HG03439 (cell line): ENCODE measurements around the gene ELOVL6.
"Not testable (repeated sequence)": the region's sequence is repeated elsewhere in the genome, so short reads cannot be mapped to it uniquely, and the experiment has no call there.

Source experiments
- ATAC-seq: cut with Tn5 transposase; IDR thresholded peaks from one replicate; pipeline ENCODE4 v1.9.1; 2021; ENCODE audit warnings: mild to moderate bottlenecking, moderate library complexity; ENCODE audit not compliant: unreplicated experiment

Gene ELOVL6

GRCh38 chr4:110198435-110199416 is at the start of gene ELOVL6:
TSS of gene ELOVL6 (minus strand) at chr4:110198615. CDS start at chr4:110198335, 280 bp downstream.
- no peak for ATAC-seq

GRCh38 chr4:110248100-110248499 is 49.7 kb upstream of the ELOVL6 start:
- ATAC-seq = no peak

GRCh38 chr4:110247591-110247990 is 49.2 kb upstream of the ELOVL6 start:
- no peak for ATAC-seq

- no peak for ATAC-seq
Measured at GRCh38 chr4:110245577-110245976, 47.2 kb upstream of the ELOVL6 start.

GRCh38 chr4:110236324-110236723 is 37.9 kb upstream of the ELOVL6 start:
- no peak for ATAC-seq

- ATAC-seq = not testable (repeated sequence)
Measured at GRCh38 chr4:110233581-110233980, 35.2 kb upstream of the ELOVL6 start.

GRCh38 chr4:110231869-110232268 is 33.5 kb upstream of the ELOVL6 start:
- no peak for ATAC-seq

GRCh38 chr4:110229266-110229665 is 30.9 kb upstream of the ELOVL6 start:
- ATAC-seq = no peak

GRCh38 chr4:110224812-110225211 is 26.4 kb upstream of the ELOVL6 start:
- ATAC-seq = no peak

- no peak for ATAC-seq
Measured at GRCh38 chr4:110224142-110224541, 25.7 kb upstream of the ELOVL6 start.

GRCh38 chr4:110218935-110219334 is 20.5 kb upstream of the ELOVL6 start:
- ATAC-seq = not testable (repeated sequence)

GRCh38 chr4:110217181-110217580 is 18.8 kb upstream of the ELOVL6 start:
- not testable (repeated sequence) for ATAC-seq

GRCh38 chr4:110216129-110216528 is 17.7 kb upstream of the ELOVL6 start:
- no peak for ATAC-seq

- no peak for ATAC-seq
Measured at GRCh38 chr4:110211770-110212061, 13.3 kb upstream of the ELOVL6 start.

GRCh38 chr4:110211007-110211769 is 12.8 kb upstream of the ELOVL6 start:
- peak; percentile 87 for ATAC-seq

GRCh38 chr4:110208419-110208818 is 10.0 kb upstream of the ELOVL6 start:
- no peak for ATAC-seq

- ATAC-seq = no peak
Measured at GRCh38 chr4:110207233-110207632, 8.8 kb upstream of the ELOVL6 start.

GRCh38 chr4:110202024-110202423 is 3.6 kb upstream of the ELOVL6 start:
- ATAC-seq = no peak

GRCh38 chr4:110201502-110201901 is 3.1 kb upstream of the ELOVL6 start:
- ATAC-seq = no peak

GRCh38 chr4:110200689-110201088 is 2.3 kb upstream of the ELOVL6 start:
- no peak for ATAC-seq

GRCh38 chr4:110198049-110198434 is 373 bp downstream of the ELOVL6 start:
- no peak for ATAC-seq

- no peak for ATAC-seq
Measured at GRCh38 chr4:110197529-110198042, 829 bp downstream of the ELOVL6 start.
